A673 (cell line): Measurements from ENCODE around the gene DOCK10. TPM values are rescaled to one million over a fixed set of nuclear protein-coding genes. Genes with fewer than 3 reads are reported as not detected.

Source experiments
- BruUV-seq: library from RNA; stranded (reverse); fragments of 400-500 nt; replicated peaks from 2 replicates; lab custom pipeline; 2021; lab: Mats Ljungman, UMichigan
- CTCF ChIA-PET: fragments of 300-600 bp; sonication (Branson Sonifier 250); formaldehyde crosslinking; loops from one replicate; lab custom pipeline; 2022; ENCODE audit warnings: antibody characterized with exemption; lab: Charles Lee
- POLR2A ChIA-PET: fragments of 300-600 bp; sonication (Branson Sonifier 250); formaldehyde crosslinking; loops from one replicate; lab custom pipeline; 2022; ENCODE audit warnings: antibody characterized with exemption; ENCODE audit not compliant: low non-redundant PET; lab: Charles Lee
- DNase-seq: peaks from one replicate; pipeline ENCODE4 v3.0.0-alpha.2; 2015; ENCODE audit warnings: low spot score
- H3K27ac ChIP-seq: fragments of 200-600 bp; sonication (generic); 2 replicates; pipeline ENCODE4 v1.5.1; 2016; ENCODE audit warnings: mixed run types, low read depth, mild to moderate bottlenecking, mixed read lengths, antibody characterized with exemption, low read length; ENCODE audit not compliant: poor library complexity, severe bottlenecking
- H3K27me3 ChIP-seq: fragments of 200-600 bp; sonication (generic); replicated peaks from 2 replicates; pipeline ENCODE4 v1.6.1; 2017; ENCODE audit warnings: mixed run types, low read depth, mild to moderate bottlenecking, mixed read lengths, antibody characterized with exemption, low read length; ENCODE audit not compliant: insufficient read depth, poor library complexity
- H3K36me3 ChIP-seq: fragments of 200-600 bp; sonication (generic); 2 replicates; pipeline ENCODE4 v1.6.1; 2016; ENCODE audit warnings: mixed run types, mild to moderate bottlenecking, mixed read lengths, antibody characterized with exemption, low read length; ENCODE audit not compliant: insufficient read depth, poor library complexity, severe bottlenecking
- H3K4me1 ChIP-seq: fragments of 200-600 bp; sonication (generic); 2 replicates; pipeline ENCODE4 v1.6.1; 2017; ENCODE audit warnings: mixed run types, mild to moderate bottlenecking, mixed read lengths, antibody characterized with exemption, low read length; ENCODE audit not compliant: insufficient read depth, poor library complexity, severe bottlenecking
- H3K4me3 ChIP-seq: fragments of 200-600 bp; sonication (generic); 2 replicates; pipeline ENCODE4 v1.5.1; 2016; ENCODE audit warnings: low read depth, mixed run types, mild to moderate bottlenecking, mixed read lengths, low read length; ENCODE audit not compliant: poor library complexity, severe bottlenecking
- H3K9me3 ChIP-seq: fragments of 200-600 bp; sonication (generic); 2 replicates; pipeline ENCODE4 v1.6.1; 2016; ENCODE audit warnings: mixed run types, low read depth, mild to moderate bottlenecking, mixed read lengths, antibody characterized with exemption, low read length; ENCODE audit not compliant: poor library complexity, severe bottlenecking
- CTCF ChIP-seq: fragments of 300-800, 200-600 bp; sonication (generic); conservative IDR thresholded peaks from 2 replicates; pipeline ENCODE4 v1.5.1; 2017; ENCODE audit warnings: low read depth, mild to moderate bottlenecking, antibody characterized with exemption, low read length, moderate library complexity, mixed read lengths
- EZH2 ChIP-seq: fragments of 200-600 bp; sonication (generic); IDR thresholded peaks from 2 replicates; pipeline ENCODE4 v1.6.1; 2017; ENCODE audit warnings: borderline replicate concordance, low read depth, mild to moderate bottlenecking, mixed read lengths, antibody characterized with exemption, low read length; ENCODE audit not compliant: poor library complexity, severe bottlenecking
- intact Hi-C: fragments of 100-400 bp; cut with micrococcal nuclease; formaldehyde crosslinking; loops from one replicate; pipeline ENCODE4 v1.10.0; 2022; ENCODE audit not compliant: unreplicated experiment
- total RNA-seq: library from RNA; stranded (reverse); gene quantifications from 2 replicates; pipeline ENCODE4 v1.2.3, GENCODE V29; 2021

DOCK10 gene
- total RNA-seq, 1 experiment from 2014 or later, result 5.1 TPM

GRCh38 chr2:224966613-224967012 is 75.7 kb downstream of the DOCK10 start:
- ChIA-PET POLR2A (no interaction called here), CTCF (no interaction called here)
- Histone ChIP-seq H3K27ac (no peak overlapping the region), H3K4me1 (peaks cover 5% of the 10 kb centered on the region), H3K27me3 (no peaks in the 10 kb centered on the region), H3K4me3 (no peak overlapping the region), H3K36me3 (no peaks in the 10 kb centered on the region), H3K9me3 (no peaks in the 10 kb centered on the region)
- BruUV-seq, result no TSS peak
- no peak for DNase-seq
- TF ChIP-seq EZH2, result no peak
- no peak for TF ChIP-seq CTCF
- intact Hi-C loops, result no loop called here

- Histone ChIP-seq H3K27ac (no peak overlapping the region), H3K4me1 (peaks cover 14% of the 10 kb centered on the region), H3K9me3 (no peaks in the 10 kb centered on the region), H3K4me3 (no peak overlapping the region), H3K36me3 (no peaks in the 10 kb centered on the region), H3K27me3 (no peaks in the 10 kb centered on the region)
- TF ChIP-seq CTCF (no peak), EZH2 (no peak)
- intact Hi-C loops, result no loop called here
- CTCF ChIA-PET, result no interaction called here
- BruUV-seq, result no TSS peak
- no peak for DNase-seq
- POLR2A ChIA-PET, result no interaction called here
These were observed 82.7 kb downstream of the DOCK10 start for GRCh38 chr2:224959556-224959955.

GRCh38 chr2:224958873-224959272 is 83.4 kb downstream of the DOCK10 start:
- ChIA-PET CTCF (no interaction called here), POLR2A (no interaction called here)
- H3K36me3 ChIP-seq, result no peaks in the 10 kb centered on the region
- H3K27ac ChIP-seq, result no peak overlapping the region
- no peaks in the 10 kb centered on the region for H3K27me3 ChIP-seq
- no peaks in the 10 kb centered on the region for H3K9me3 ChIP-seq
- H3K4me3 ChIP-seq, result no peak overlapping the region
- no TSS peak for BruUV-seq
- no peak for TF ChIP-seq CTCF
- no peak for TF ChIP-seq EZH2
- intact Hi-C loops, result no loop called here
- H3K4me1 ChIP-seq, result peaks cover 14% of the 10 kb centered on the region
- DNase-seq, result no peak
